K562 (cell line): ENCODE data around the gene EHMT2. TPM values are rescaled to one million over a fixed set of nuclear protein-coding genes. Genes with fewer than 3 reads are reported as not detected.

Source experiments
- CEBPB ChIP-seq: fragments of 450-650 bp; IDR thresholded peaks from 2 replicates; pipeline ENCODE4 v1.6.1; 2016; ENCODE audit warnings: missing genetic modification characterization, missing compliant biosample characterization
- DIDO1 ChIP-seq: fragments of 450-650 bp; IDR thresholded peaks from 2 replicates; pipeline ENCODE4 v1.6.1; 2016; ENCODE audit warnings: low read depth, missing biosample characterization, missing genetic modification characterization
- ETV5 ChIP-seq: sonication (generic); formaldehyde crosslinking; IDR thresholded peaks from 2 replicates; pipeline ENCODE4 v1.4.0; 2020; ENCODE audit warnings: low read depth, mild to moderate bottlenecking, missing genetic modification reagents
- GABPB1 ChIP-seq: sonication (generic); formaldehyde crosslinking; IDR thresholded peaks from 2 replicates; pipeline ENCODE4 v1.8.0; 2022; ENCODE audit warnings: mild to moderate bottlenecking, missing genetic modification reagents
- GATA2 ChIP-seq: sonication (generic); formaldehyde crosslinking; IDR thresholded peaks from 2 replicates; pipeline ENCODE4 v1.4.0; 2020; ENCODE audit warnings: mild to moderate bottlenecking, missing genetic modification reagents
- KHSRP ChIP-seq: fragments of 450-650 bp; IDR thresholded peaks from 2 replicates; pipeline ENCODE4 v1.6.1; 2017
- MED1 ChIP-seq: sonication (generic); formaldehyde crosslinking; IDR thresholded peaks from 2 replicates; pipeline ENCODE4 v1.8.1; 2023; ENCODE audit warnings: missing genetic modification reagents, borderline replicate concordance
- MYC ChIP-seq, 2 experiments: fragments of 250-450 bp in 1 of 2; sonication (Bioruptor Pico) in 1 of 2; IDR thresholded peaks; 2 replicates each; pipeline versions ENCODE4 v1.5.1 to v1.6.1; 2012 to 2021; ENCODE audit warnings: low read depth in 2 of 2, borderline replicate concordance in 1 of 2, improper control_type of control experiment in 1 of 2, low read length in 1 of 2, mild to moderate bottlenecking in 1 of 2, moderate library complexity in 1 of 2
- POLR2AphosphoS5 ChIP-seq: IDR thresholded peaks from 2 replicates; pipeline ENCODE4 v1.6.1; 2011; ENCODE audit warnings: mild to moderate bottlenecking, low read depth, low read length, moderate library complexity; ENCODE audit not compliant: control insufficient read depth, insufficient read depth
- SMAD1 ChIP-seq: fragments of 150-350 bp; IDR thresholded peaks from 2 replicates; pipeline ENCODE4 v1.6.1; 2014; ENCODE audit warnings: low read length, low read depth; ENCODE audit not compliant: partially characterized antibody
- TCF3 ChIP-seq: sonication (generic); formaldehyde crosslinking; IDR thresholded peaks from 2 replicates; pipeline ENCODE4 v1.4.0; 2020; ENCODE audit warnings: mild to moderate bottlenecking, missing genetic modification reagents
- TEAD1 ChIP-seq, 2 experiments: fragments of 450-650 bp in 1 of 2; sonication (generic) in 1 of 2; formaldehyde crosslinking; IDR thresholded peaks; 2 replicates each; pipeline versions ENCODE4 v1.4.0 to v1.8.0; 2020 to 2022; ENCODE audit warnings: mild to moderate bottlenecking in 2 of 2, missing genetic modification reagents in 1 of 2
- ZNF766 ChIP-seq: fragments of 200-800 bp; sonication (Bioruptor generic); conservative IDR thresholded peaks from 2 replicates; pipeline ENCODE4 v1.6.1; 2016; ENCODE audit warnings: missing genetic modification characterization, missing compliant biosample characterization
- polyA plus RNA-seq, 8 experiments: library from polyadenylated mRNA; depleted of rRNA in 4 of 8; stranded (reverse) in 5 of 8; unstranded in 3 of 8; fragments of >200 nt; fragmentation: Nextera tagmentation in 2 of 8; fragmentation: Illumina TruSeq in 1 of 8; extraction: Ambion mirVana in 2 of 8; extraction: Trizol in 1 of 8; gene quantifications; 2 replicates each; pipeline versions ENCODE4 v1.2.1 to v1.2.3, GENCODE V29; 2011 to 2014; ENCODE audit warnings: inconsistent platforms in 1 of 8, missing spikeins in 1 of 8
- total RNA-seq, 7 experiments: library from RNA; depleted of rRNA in 6 of 7; stranded (reverse); fragments of >200 nt in 6 of 7; fragmentation: Illumina TruSeq in 2 of 7; extraction: Trizol in 2 of 7; gene quantifications; 2 replicates each; pipeline versions ENCODE4 v1.2.1 to v1.2.3, GENCODE V29; 2011 to 2021; ENCODE audit warnings: low replicate concordance in 1 of 7
- TF ChIP-seq, protein P1 (sequence below): sonication (generic); formaldehyde crosslinking; IDR thresholded peaks from 2 replicates; pipeline ENCODE4 v1.8.0; 2023; ENCODE audit warnings: mild to moderate bottlenecking, missing genetic modification reagents
- TF ChIP-seq, protein P2 (sequence below): fragments of 250-450 bp; sonication (Bioruptor Pico); IDR thresholded peaks from 2 replicates; pipeline ENCODE4 v1.4.0; 2020; ENCODE audit warnings: mild to moderate bottlenecking, moderate library complexity
- TF ChIP-seq, protein P3 (sequence below): sonication (generic); formaldehyde crosslinking; IDR thresholded peaks from 2 replicates; pipeline ENCODE4 v1.8.0; 2022; ENCODE audit warnings: mild to moderate bottlenecking, missing genetic modification reagents, borderline replicate concordance
- TF ChIP-seq, protein P4 (sequence below): IDR thresholded peaks from 2 replicates; pipeline ENCODE4 v1.6.1; 2012; ENCODE audit warnings: low read depth, low read length, improper control_type of control experiment, borderline replicate concordance
- TF ChIP-seq, protein P5 (sequence below): fragments of 450-650 bp; formaldehyde crosslinking; IDR thresholded peaks from 2 replicates; pipeline ENCODE4 v1.4.0; 2022; ENCODE audit warnings: mild to moderate bottlenecking, moderate library complexity

Gene EHMT2
- total and polyA plus RNA-seq, 9 of the 15 experiments (the other 6 are each of a cell fraction or from before 2014, with no cell fraction given): 2.1 to 63.8 (median 38.5) TPM

DNA sequence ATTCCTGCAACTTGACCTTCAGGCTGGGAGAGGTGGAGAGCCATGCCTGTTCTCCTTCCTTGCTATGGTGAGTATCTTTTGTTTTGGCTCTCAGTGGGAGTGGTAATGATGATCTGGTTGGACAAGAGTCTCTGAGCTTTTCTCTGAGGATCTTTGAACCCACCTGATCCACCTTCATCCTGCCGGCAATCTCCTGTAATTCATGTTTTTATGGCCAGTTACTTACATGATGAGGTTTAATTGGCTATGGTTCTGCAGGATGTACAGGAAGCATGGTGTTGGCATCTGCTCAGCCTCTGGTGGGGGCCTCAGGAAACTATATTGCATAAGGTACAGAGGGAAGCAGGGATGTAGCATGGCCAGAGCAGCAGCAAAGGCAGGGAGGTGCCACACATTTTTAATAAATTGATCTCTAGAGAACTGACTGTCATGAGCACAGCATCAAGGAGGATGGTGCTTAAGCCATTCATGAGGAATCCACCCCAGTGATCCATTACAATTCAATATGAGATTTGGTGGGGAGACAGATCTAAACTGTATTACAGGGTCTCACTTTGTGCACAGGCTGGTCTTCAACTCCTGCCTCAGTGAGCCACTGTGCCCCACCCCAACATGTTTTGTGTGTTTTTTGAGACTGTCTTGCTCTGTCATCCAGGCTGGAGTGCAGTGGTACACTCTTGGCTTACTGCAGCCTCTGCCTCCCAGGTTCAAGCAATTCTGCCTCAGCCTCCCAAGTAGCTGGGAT is 60.0 kb downstream of the EHMT2 start (continued):
- 0 out of 2 replicates have a peak, but pooled peaks have one; percentile 14 for TF ChIP-seq POLR2AphosphoS5
- TF ChIP-seq ETV5 (CRISPR knock-in tag): peak; percentile 11; the same call in 1 of the 2 replicates
- no peak for TF ChIP-seq GATA2
- 0 out of 2 replicates have a peak, but pooled peaks have one; percentile 57 for TF ChIP-seq MED1
- TF ChIP-seq TCF3 (CRISPR knock-in tag): peak; percentile 30; the same call in 1 of the 2 replicates
- TF ChIP-seq, protein P1, sequence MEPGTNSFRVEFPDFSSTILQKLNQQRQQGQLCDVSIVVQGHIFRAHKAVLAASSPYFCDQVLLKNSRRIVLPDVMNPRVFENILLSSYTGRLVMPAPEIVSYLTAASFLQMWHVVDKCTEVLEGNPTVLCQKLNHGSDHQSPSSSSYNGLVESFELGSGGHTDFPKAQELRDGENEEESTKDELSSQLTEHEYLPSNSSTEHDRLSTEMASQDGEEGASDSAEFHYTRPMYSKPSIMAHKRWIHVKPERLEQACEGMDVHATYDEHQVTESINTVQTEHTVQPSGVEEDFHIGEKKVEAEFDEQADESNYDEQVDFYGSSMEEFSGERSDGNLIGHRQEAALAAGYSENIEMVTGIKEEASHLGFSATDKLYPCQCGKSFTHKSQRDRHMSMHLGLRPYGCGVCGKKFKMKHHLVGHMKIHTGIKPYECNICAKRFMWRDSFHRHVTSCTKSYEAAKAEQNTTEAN (CRISPR knock-in tag): 0 out of 2 replicates have a peak, but pooled peaks have one; percentile 9
- no peak for TF ChIP-seq DIDO1 (tag)
- no peak for TF ChIP-seq ZNF766
- TF ChIP-seq KHSRP: 0 out of 2 replicates have a peak, but pooled peaks have one; percentile 15
- TF ChIP-seq TEAD1 (CRISPR knock-in tag; IDR thresholded peaks at IDR 0.05): peak in 1 of 2 experiments; percentile 50; a peak in 1 of 4 replicates
- TF ChIP-seq MYC (IDR thresholded peaks at IDR 0.05; ENCODE audit: low read depth, low read length): no peak
- peak; percentile 69; the same call in 1 of the 2 replicates for TF ChIP-seq MYC (CRISPR knock-in tag; IDR thresholded peaks at IDR 0.05; ENCODE audit: borderline replicate concordance, low read depth)
- TF ChIP-seq, protein P2, sequence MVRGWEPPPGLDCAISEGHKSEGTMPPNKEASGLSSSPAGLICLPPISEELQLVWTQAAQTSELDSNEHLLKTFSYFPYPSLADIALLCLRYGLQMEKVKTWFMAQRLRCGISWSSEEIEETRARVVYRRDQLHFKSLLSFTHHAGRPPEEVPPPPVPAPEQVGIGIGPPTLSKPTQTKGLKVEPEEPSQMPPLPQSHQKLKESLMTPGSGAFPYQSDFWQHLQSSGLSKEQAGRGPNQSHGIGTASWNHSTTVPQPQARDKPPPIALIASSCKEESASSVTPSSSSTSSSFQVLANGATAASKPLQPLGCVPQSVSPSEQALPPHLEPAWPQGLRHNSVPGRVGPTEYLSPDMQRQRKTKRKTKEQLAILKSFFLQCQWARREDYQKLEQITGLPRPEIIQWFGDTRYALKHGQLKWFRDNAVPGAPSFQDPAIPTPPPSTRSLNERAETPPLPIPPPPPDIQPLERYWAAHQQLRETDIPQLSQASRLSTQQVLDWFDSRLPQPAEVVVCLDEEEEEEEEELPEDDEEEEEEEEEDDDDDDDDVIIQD (CRISPR knock-in tag): no peak
- 0 out of 2 replicates have a peak, but pooled peaks have one; percentile 32 for TF ChIP-seq CEBPB (tag)
- TF ChIP-seq SMAD1: peak; percentile 49
- TF ChIP-seq GABPB1: peak; percentile 66
- TF ChIP-seq, protein P3, sequence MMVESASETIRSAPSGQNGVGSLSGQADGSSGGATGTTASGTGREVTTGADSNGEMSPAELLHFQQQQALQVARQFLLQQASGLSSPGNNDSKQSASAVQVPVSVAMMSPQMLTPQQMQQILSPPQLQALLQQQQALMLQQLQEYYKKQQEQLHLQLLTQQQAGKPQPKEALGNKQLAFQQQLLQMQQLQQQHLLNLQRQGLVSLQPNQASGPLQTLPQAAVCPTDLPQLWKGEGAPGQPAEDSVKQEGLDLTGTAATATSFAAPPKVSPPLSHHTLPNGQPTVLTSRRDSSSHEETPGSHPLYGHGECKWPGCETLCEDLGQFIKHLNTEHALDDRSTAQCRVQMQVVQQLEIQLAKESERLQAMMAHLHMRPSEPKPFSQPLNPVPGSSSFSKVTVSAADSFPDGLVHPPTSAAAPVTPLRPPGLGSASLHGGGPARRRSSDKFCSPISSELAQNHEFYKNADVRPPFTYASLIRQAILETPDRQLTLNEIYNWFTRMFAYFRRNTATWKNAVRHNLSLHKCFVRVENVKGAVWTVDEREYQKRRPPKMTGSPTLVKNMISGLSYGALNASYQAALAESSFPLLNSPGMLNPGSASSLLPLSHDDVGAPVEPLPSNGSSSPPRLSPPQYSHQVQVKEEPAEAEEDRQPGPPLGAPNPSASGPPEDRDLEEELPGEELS (CRISPR knock-in tag): 0 out of 2 replicates have a peak, but pooled peaks have one; percentile 60
- TF ChIP-seq, protein P4, sequence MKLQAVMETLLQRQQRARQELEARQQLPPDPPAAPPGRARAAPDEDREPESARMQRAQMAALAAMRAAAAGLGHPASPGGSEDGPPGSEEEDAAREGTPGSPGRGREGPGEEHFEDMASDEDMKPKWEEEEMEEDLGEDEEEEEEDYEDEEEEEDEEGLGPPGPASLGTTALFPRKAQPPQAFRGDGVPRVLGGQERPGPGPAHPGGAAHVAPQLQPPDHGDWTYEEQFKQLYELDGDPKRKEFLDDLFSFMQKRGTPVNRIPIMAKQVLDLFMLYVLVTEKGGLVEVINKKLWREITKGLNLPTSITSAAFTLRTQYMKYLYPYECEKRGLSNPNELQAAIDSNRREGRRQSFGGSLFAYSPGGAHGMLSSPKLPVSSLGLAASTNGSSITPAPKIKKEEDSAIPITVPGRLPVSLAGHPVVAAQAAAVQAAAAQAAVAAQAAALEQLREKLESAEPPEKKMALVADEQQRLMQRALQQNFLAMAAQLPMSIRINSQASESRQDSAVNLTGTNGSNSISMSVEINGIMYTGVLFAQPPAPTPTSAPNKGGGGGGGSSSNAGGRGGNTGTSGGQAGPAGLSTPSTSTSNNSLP: no peak
- TF ChIP-seq, protein P5, sequence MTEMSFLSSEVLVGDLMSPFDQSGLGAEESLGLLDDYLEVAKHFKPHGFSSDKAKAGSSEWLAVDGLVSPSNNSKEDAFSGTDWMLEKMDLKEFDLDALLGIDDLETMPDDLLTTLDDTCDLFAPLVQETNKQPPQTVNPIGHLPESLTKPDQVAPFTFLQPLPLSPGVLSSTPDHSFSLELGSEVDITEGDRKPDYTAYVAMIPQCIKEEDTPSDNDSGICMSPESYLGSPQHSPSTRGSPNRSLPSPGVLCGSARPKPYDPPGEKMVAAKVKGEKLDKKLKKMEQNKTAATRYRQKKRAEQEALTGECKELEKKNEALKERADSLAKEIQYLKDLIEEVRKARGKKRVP: no peak
